NCI-H524 (cell line): ENCODE measurements around the gene CDH19.
"Not testable (repeated sequence)": the region's sequence is repeated elsewhere in the genome, so short reads cannot be mapped to it uniquely, and the experiment has no call there.

Experiments
- DNase-seq, 2 experiments: peaks; one replicate each; lab custom pipeline; 2025; lab: John Stamatoyannopoulos, UW

CDH19 gene

DNA sequence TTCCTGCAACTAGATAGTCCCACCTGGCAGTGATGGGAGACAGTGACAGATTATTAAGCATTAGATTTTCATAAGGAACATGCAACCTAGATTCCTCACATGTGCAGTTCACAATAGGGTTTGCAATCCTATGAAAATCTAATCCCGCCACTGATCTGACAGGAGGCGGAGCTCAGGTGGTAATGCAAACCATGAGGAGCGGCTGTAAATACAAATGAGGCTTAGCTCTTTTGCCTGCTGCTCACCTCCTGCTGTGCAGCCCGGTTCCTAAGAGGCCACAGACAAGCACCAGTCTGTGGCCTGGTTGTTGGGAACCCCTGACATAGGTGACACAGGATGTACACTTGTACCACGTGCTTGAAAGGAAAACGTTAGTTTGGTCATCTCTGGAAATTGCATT is 41.6 kb downstream of the CDH19 start:
- DNase-seq: no peak

DNA sequence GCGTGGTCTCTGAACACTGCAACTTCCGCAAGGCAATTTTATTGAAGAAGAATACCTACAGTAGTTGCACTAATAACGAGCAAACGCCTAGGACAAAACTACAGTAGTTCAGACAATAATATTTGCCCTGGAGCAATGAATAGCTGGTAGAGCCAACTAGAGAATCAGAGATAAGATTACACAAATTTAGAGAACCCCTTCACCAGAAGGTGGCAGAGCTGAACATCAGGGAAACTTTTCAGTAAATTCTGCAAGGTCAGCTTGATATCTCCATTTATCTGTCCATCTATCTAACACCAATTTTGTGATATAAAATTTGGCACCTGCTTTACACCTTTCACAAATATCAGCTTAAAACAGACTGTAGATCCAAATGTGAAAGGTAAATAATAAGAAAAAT is 43.8 kb downstream of the CDH19 start:
- peak in 1 of 2 experiments; percentile 35 for DNase-seq

DNA sequence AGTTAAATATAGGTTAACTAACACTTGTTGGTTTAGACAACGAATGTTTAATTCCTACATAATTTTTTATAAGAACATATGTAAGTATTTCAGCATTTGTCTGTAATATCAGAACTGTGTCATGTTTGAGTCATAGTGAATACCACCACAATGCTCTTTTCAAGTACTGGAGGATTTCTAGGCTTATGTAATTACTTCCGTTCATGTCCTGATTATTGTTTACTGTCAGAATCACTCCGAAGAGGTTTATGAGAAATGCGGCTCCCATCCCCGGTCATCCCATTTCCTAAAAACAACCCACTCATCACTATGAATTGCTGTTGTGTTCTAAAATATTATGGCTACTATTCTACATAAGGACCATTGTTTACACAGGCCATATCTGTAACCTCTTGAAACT is 45.1 kb downstream of the CDH19 start:
- DNase-seq: no peak

DNA sequence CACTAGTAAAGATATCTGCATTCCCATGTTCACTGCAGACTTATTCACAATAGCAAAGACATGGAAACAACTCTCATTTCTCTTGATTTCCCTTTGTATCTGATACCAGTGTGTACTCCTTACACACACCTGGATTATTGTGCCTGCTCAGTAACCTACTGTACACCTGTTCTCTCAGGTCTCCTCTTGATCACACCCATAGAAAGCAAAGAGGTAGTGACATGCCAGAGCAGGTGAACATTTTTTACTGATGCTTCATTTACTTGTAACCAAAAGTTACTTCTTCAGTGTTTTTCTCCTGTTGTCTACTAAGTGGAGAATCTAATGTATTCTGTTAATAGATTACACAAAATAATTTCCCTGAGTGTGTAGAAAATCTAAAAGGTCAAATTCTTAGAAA is 46.8 kb downstream of the CDH19 start:
- DNase-seq: no peak

- no peak for DNase-seq
Observed at GRCh38 chr18:66555585-66555984, 48.3 kb downstream of the CDH19 start.

DNA sequence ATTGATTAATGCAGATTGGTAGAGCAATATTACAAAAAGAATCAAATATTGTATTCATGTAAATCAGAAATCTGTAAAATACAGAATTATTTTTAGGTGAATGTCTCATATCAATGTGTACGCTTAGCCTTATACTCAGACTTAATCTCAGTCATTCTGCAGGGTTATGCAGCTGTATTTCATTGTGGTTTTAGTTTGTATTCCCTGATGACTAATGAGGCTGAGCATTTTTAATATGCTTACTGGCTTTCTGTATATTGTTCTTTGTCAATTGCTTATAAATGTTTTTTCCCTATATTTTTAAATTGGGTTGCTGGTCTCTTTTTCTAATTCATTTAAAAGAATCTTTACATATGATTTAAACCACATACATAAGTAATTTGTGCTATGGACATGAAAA is 50.1 kb downstream of the CDH19 start:
- DNase-seq: no peak

- DNase-seq: peak; percentile 15 to 63
Observed at GRCh38 chr18:66550366-66550765, 53.5 kb downstream of the CDH19 start.

DNA sequence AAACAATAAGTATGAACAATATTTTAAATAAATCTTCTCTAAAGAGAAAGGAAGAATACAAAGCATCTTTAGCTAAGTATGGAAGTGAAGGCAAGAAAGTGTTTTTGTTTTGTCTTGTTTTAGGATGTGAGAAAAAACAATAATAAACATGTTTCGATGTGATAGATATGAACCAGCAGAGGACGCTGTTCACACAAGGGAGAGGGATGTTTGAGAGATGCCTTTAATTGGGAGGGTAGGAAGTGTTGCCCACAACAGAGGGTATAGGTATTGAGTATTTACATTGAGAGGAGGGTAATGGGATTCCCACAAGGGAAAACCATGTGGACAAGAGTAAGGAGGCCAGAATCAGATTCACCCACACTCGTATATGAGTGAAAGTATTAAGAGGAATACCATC is 55.1 kb downstream of the CDH19 start:
- DNase-seq: no peak

- DNase-seq: no peak
Observed at GRCh38 chr18:66534110-66534509, 69.8 kb downstream of the CDH19 start.

- no peak for DNase-seq
Observed at GRCh38 chr18:66533693-66534092, 70.2 kb downstream of the CDH19 start.

DNA sequence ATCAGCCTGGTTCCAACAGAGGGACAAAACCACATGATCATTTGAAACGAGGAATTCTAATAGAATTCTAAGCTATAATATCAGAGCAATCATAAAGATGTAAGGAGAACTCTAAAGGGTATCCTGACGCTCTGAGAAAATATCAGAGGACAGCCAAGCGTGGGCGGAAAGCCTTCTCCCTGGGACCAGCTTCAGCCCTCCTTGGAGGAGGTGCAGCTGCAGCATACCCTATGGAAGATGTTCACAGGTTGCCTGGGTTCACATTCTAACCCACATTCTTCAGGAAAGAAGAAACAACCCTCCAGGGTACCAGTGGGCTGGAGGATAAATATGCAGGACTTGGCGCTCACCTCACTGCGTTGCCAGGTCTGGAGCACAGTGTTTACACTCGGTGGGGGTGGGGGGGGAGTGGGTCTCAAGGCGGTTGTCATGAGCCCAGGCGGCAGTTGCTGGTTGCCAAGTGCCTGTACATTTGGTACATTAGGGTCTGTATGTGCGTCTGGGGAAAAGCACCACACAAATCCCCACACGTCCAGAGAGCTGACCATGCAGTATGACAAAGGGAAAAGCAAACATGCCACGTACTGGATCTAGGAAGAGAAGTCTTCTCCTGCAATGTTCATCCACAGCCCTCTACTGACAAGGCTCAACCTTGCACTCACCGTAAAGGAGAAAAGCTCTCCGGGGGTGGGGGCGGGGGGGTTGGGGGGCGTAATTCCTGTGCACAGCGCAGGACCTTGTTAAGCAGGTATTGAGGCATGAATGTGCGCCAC is 80.5 kb downstream of the CDH19 start:
- DNase-seq: no peak

DNA sequence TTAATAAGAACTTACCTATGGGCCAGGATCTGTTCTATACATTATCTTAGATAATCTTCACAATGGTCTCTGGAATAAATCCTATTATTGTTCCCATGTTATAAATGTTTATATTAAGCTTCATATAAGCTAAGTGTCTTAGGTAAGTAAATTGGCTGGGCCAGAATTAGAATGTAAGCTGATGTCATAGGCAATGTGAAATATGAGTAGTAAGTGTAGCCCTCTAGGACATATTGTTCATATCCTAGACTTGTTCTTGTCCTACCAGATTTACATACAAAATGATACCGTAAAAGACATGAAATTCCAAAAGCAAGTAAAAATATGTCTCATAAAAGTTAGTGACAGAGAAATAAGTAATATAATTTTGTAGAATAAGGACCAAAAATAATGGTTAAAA is 89.9 kb downstream of the CDH19 start:
- DNase-seq: no peak

GRCh38 chr18:66511792-66512191 is 92.1 kb downstream of the CDH19 start:
- DNase-seq: no peak

- DNase-seq: no peak
Observed at GRCh38 chr18:66511289-66511688, 92.6 kb downstream of the CDH19 start.

- DNase-seq: no peak
Observed at GRCh38 chr18:66510357-66511045, 93.4 kb downstream of the CDH19 start.

DNA sequence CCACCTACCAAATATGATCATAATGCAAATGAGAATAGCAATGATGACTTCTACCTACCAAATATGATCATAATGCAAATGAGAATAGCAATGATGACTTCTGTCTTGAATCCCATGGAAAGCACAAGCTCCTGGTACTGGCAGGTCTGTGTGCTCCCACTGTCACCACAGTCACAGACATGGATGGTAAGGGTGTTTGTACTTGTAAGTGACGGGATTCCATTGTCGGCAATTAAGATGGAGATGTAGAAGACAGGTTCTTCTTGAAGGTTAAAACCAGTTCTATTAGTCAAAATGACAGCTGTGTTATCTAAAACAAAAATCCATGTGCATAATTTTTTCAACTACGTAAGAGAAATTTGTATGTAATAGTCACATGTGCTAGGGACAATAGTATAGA is 95.0 kb downstream of the CDH19 start:
- DNase-seq: no peak

GRCh38 chr18:66506178-66506577 is 97.7 kb downstream of the CDH19 start:
- no peak for DNase-seq

DNA sequence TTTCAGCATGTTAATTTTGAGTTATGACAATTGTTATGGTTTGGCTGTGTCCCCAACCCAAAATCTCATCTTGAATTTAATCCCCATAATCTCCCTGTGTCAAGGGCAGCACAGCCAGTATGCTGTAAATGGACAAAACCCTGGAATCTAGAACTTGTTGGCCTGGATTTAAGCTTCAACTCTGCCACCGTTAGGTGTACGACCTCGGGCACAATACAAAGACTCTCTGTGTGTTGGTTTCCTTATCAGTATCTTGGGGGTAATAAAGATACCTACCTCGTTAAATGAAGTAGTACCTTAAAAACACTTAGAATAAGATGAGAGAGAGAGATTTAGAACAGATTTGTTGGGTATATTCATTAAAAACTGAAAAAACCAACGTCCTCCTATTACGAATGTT is 106.5 kb downstream of the CDH19 start:
- peak in 1 of 2 experiments; percentile 2 for DNase-seq

DNA sequence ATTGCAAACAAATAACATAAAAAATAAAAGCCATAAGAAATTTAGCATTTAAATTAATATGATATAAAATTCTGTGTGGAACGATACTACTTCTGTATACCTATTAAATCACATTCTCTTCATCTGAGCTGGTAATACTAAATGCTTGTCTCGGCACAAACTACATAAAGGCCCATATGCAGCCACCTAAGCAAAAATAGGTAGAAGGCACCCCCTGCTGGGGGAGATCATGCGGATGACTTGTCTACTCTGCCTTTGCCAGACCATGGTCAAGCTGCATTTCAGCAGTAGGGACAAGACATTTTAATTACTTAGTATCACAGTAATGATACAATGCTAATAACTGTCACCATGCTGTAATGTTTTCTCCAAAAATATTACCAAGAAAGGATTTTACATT is 108.0 kb downstream of the CDH19 start:
- DNase-seq: peak; percentile 53 to 82

DNA sequence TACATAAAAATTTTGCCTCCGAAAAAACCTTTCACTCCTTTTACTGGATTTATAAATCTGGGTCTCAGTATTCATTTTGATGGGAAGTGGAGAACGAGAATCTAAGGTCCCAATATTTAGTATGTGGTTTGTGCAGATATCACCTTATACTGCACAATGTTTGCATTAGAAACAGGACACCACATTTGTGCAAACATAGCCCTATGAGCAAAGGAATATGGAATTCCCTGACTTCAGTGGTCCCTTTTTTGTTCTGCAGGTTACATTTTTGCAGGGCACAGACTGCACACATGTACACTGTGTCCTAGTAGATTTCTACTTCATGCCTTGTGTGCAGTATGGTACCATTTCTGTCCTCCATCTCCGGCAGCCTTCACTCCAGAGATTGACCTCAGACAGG is 130.0 kb downstream of the CDH19 start:
- DNase-seq: no peak

- DNase-seq: not testable (repeated sequence)
Observed at GRCh38 chr18:66466184-66466583, 137.7 kb downstream of the CDH19 start.

DNA sequence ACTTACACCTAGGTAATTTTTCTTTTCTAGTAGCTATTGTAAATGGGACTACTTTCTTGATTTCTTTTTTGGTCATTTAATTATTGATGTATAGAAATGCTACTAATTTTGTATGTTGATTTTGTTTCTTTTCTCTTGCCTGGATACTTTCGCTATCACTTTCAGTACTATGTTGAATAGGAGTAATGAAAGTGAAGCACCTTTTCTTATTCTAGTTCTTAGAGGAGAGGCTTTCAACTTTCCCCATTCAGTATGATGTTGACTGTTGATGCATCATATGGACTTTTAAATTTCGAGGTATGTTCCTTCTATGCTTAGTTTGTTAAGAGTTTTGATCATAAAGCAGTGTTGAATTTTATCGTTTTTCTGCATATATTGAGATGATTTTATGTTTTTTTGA is 142.5 kb downstream of the CDH19 start:
- DNase-seq: no peak

- DNase-seq: no peak
Observed at GRCh38 chr18:66457245-66457644, 146.6 kb downstream of the CDH19 start.
